Hepatocyte (in vitro differentiated cells): Measurements from ENCODE around the gene COX7B2.

ENCODE experiments used
- EZH2 ChIP-seq: fragments of 200-600 bp; sonication (generic); IDR thresholded peaks from 2 replicates; pipeline ENCODE4 v1.6.1; 2016; ENCODE audit warnings: antibody characterized with exemption, mild to moderate bottlenecking, borderline replicate concordance
- EZH2phosphoT487 ChIP-seq: fragments of 200-600 bp; sonication (generic); IDR thresholded peaks from one replicate; pipeline ENCODE4 v1.6.1; 2018; ENCODE audit warnings: antibody characterized with exemption, mild to moderate bottlenecking, low read depth, moderate library complexity; ENCODE audit not compliant: unreplicated experiment, severe bottlenecking
- TF ChIP-seq, protein P1 (sequence below): fragments of 200-600 bp; sonication (generic); IDR thresholded peaks from 2 replicates; pipeline ENCODE4 v1.5.1; 2016; ENCODE audit warnings: antibody characterized with exemption, mild to moderate bottlenecking; ENCODE audit not compliant: poor library complexity

DNA sequence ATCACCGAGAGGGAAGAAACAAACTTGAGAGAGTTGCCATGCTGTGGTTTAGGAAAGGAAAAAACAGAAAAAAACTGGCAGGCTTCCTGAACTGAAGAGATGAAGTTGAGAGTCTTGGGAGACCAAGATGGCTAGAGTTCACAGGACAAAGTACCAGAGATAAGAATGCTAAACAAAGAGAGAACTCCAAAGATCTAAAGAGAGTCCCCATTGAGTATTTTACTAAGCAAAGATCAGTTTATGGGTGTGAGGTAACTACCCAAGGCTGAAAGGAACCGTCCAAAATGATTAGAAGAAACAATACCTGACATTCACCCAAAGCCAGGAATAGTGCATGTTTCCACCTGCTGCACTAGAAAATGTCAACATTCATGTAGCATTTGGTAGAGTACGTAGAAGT lies 21.8 kb upstream of the COX7B2 start:
- TF ChIP-seq, protein P1, sequence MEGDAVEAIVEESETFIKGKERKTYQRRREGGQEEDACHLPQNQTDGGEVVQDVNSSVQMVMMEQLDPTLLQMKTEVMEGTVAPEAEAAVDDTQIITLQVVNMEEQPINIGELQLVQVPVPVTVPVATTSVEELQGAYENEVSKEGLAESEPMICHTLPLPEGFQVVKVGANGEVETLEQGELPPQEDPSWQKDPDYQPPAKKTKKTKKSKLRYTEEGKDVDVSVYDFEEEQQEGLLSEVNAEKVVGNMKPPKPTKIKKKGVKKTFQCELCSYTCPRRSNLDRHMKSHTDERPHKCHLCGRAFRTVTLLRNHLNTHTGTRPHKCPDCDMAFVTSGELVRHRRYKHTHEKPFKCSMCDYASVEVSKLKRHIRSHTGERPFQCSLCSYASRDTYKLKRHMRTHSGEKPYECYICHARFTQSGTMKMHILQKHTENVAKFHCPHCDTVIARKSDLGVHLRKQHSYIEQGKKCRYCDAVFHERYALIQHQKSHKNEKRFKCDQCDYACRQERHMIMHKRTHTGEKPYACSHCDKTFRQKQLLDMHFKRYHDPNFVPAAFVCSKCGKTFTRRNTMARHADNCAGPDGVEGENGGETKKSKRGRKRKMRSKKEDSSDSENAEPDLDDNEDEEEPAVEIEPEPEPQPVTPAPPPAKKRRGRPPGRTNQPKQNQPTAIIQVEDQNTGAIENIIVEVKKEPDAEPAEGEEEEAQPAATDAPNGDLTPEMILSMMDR = no peak
- TF ChIP-seq EZH2phosphoT487 = no peak
- no peak for TF ChIP-seq EZH2
